Activated B cell treated with CpG ODN at 0.5 μM for 24 hours (primary cell): ENCODE data around the gene ATN1. TPM values are rescaled to one million over a fixed set of nuclear protein-coding genes. Genes with fewer than 3 reads are reported as not detected.

ENCODE experiments used
- ATAC-seq: fragments of 200-7000 bp; cut with Tn5 transposase; one replicate; pipeline ENCODE4 v1.10.0; 2021; ENCODE audit warnings: low read depth, mild to moderate bottlenecking, moderate library complexity
- CTCF ChIA-PET: fragments of 350-600 bp; sonication (Branson Sonifier 250); formaldehyde crosslinking; loops from one replicate; lab custom pipeline; 2021; ENCODE audit warnings: antibody characterized with exemption; lab: Charles Lee
- POLR2A ChIA-PET: fragments of 350-600 bp; sonication (Branson Sonifier 250); formaldehyde crosslinking; loops from one replicate; lab custom pipeline; 2021; ENCODE audit warnings: antibody characterized with exemption; lab: Charles Lee
- DNase-seq: peaks from one replicate; pipeline ENCODE4 v3.0.0; 2022
- H3K27ac Mint-ChIP-seq: one replicate; pipeline ENCODE4 v1.8.0; 2020; ENCODE audit warnings: mixed read lengths
- H3K27me3 Mint-ChIP-seq: one replicate; pipeline ENCODE4 v1.8.0; 2021; ENCODE audit warnings: mixed read lengths
- H3K36me3 Mint-ChIP-seq: one replicate; pipeline ENCODE4 v1.8.0; 2021; ENCODE audit warnings: low read depth, mixed read lengths
- H3K4me1 Mint-ChIP-seq: one replicate; pipeline ENCODE4 v1.8.0; 2021; ENCODE audit warnings: mixed read lengths
- H3K4me3 Mint-ChIP-seq: one replicate; pipeline ENCODE4 v1.8.0; 2020; ENCODE audit warnings: mild to moderate bottlenecking, mixed read lengths
- H3K9me3 Mint-ChIP-seq: one replicate; pipeline ENCODE4 v1.8.0; 2020; ENCODE audit warnings: mixed read lengths
- intact Hi-C: fragments of 100-400 bp; cut with micrococcal nuclease; formaldehyde crosslinking; loops from one replicate; pipeline ENCODE4 v1.15.1; 2024
- total RNA-seq: library from RNA; stranded (reverse); gene quantifications from 2 replicates; pipeline ENCODE4 v1.2.3, GENCODE V29; 2022
- TF ChIP-seq, protein P1 (sequence below): fragments of 200-600 bp; IDR thresholded peaks from one replicate; pipeline ENCODE4 v1.8.0; 2022; ENCODE audit warnings: antibody characterized with exemption, mild to moderate bottlenecking

The ATN1 gene
- total RNA-seq, 1 donor from 2014 or later, result 50.9 TPM

DNA sequence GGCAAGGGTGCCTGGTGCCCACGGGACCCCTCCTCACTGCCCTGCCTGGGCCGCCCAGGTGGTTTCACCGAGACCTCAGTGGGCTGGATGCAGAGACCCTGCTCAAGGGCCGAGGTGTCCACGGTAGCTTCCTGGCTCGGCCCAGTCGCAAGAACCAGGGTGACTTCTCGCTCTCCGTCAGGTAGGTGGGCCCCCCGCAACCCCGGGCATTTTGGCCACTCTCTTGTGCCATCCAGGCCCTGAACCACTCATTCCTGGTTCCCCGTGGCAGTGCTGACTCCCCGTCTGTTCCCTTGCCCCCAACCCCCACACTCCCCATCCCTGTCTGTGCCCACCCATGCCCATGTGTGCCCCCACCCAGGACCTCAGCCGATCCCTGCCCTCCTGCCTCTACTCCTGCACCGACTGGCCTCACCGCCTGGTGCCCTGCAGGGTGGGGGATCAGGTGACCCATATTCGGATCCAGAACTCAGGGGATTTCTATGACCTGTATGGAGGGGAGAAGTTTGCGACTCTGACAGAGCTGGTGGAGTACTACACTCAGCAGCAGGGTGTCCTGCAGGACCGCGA lies 23.9 kb downstream of the ATN1 start:
- H3K36me3 Mint-ChIP-seq, result peaks cover 50% of the 10 kb centered on the region
- ATAC-seq (no peak), DNase-seq (no peak)
- CTCF ChIA-PET, result interaction anchor here (1.0 to 14.9 kb wide), 5 partner anchors 8 to 82 kb away, joined by 3 to 571 read pairs (median 5); partner anchors contain the start of genes C12orf57, RNU7-1 and SPSB2
- H3K9me3 Mint-ChIP-seq, result no peaks in the 10 kb centered on the region
- POLR2A ChIA-PET, result interaction anchor here (0.6 to 24.6 kb wide), 13 partner anchors 7 to 228 kb away, joined by 3 to 1516 read pairs (median 5); partner anchors contain the start of genes C12orf57, COPS7A, PTPN6 and RNU7-1
- H3K27ac Mint-ChIP-seq, result peak overlapping the region; percentile 96
- H3K4me3 Mint-ChIP-seq, result peak overlapping the region; percentile 99
- intact Hi-C loops, result loop anchor here (1.0 to 10.0 kb wide), 4 partner anchors 8 to 527 kb away; partner anchors contain the start of genes LPAR5 and RNU7-1
- no peaks in the 10 kb centered on the region for H3K27me3 Mint-ChIP-seq
- TF ChIP-seq, protein P1, sequence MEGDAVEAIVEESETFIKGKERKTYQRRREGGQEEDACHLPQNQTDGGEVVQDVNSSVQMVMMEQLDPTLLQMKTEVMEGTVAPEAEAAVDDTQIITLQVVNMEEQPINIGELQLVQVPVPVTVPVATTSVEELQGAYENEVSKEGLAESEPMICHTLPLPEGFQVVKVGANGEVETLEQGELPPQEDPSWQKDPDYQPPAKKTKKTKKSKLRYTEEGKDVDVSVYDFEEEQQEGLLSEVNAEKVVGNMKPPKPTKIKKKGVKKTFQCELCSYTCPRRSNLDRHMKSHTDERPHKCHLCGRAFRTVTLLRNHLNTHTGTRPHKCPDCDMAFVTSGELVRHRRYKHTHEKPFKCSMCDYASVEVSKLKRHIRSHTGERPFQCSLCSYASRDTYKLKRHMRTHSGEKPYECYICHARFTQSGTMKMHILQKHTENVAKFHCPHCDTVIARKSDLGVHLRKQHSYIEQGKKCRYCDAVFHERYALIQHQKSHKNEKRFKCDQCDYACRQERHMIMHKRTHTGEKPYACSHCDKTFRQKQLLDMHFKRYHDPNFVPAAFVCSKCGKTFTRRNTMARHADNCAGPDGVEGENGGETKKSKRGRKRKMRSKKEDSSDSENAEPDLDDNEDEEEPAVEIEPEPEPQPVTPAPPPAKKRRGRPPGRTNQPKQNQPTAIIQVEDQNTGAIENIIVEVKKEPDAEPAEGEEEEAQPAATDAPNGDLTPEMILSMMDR, result no peak
- H3K4me1 Mint-ChIP-seq, result peaks cover 85% of the 10 kb centered on the region

DNA sequence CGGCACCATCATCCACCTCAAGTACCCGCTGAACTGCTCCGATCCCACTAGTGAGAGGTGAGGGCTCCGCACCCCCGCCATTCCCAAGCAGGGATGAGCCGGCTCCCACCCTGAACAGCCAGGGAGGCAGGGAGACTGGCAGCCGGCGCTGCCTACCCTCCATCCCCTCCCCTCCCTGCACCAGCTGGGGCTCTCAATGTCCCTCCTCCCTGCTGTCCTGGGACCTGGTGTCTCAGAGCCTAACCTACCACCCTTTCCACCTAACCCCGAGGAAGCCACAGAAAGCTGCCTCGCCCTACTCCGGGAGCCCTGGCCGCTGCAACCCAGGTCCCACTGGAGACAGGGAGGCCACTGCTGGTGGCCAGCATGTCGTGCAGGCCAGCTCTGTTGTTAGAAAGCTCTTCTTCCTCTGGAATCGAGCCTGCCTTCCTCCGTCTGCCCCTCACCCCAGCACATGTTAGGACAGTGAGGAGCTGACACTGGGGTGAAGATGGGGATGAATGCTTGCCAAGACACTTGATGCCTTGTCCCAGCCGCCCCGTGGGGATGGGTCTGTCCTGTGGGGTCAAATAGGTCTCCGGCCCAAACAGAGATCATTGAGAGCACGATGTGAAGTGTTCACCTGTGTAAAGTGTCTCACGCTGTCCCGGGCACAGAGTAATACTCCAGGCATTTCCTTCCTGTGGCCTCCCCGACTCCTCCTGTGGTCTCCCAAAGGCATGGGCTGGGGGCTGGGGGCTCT lies 24.5 kb downstream of the ATN1 start:
- no peak for ATAC-seq
- CTCF ChIA-PET, result interaction anchor here (1.0 to 14.9 kb wide), 5 partner anchors 8 to 80 kb away, joined by 3 to 571 read pairs (median 5); partner anchors contain the start of genes C12orf57, RNU7-1 and SPSB2
- H3K4me3 Mint-ChIP-seq, result peak overlapping the region; percentile 99
- peaks cover 56% of the 10 kb centered on the region for H3K36me3 Mint-ChIP-seq
- POLR2A ChIA-PET, result interaction anchor here (0.6 to 24.6 kb wide), 10 partner anchors 6 to 229 kb away, joined by 3 to 1516 read pairs (median 7); partner anchors contain the start of genes C12orf57, COPS7A, PTPN6 and RNU7-1
- no peaks in the 10 kb centered on the region for H3K27me3 Mint-ChIP-seq
- H3K4me1 Mint-ChIP-seq, result peaks cover 85% of the 10 kb centered on the region
- TF ChIP-seq, protein P1, result no peak
- intact Hi-C loops, result loop anchor here (10.0 kb wide), 2 partner anchors 317 to 527 kb away; partner anchors contain the start of gene LPAR5
- no peaks in the 10 kb centered on the region for H3K9me3 Mint-ChIP-seq
- peak overlapping the region; percentile 96 for H3K27ac Mint-ChIP-seq
- DNase-seq, result no peak

DNA sequence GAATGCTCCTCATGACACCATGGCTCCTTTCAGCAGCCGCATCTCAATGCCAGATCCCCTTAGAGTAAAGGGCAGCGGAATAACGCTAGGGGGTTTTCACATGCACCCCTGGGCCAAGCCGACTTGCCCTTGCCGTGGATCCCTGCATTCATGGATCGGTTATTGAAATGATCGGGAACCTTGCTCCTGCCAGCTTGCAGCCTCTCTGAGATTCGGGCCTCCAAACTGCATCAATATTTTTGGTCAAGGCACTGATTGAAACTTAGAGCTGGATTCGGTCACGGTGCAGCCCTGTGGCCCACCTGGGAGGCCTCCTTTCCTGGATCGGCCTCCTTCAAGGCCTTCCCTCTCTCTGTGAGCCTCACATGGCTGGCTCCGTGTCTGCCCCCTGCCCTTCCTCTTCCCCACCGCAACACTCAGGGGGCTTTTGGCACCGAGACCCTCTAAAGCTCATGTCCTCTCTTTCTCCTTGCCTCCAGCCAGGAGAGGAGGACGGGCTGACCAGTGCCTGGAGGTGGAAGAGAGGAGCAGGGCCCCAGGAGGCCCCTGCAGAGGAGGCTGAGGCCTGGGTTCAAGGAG lies 25.2 kb downstream of the ATN1 start:
- Mint-ChIP-seq H3K27me3 (no peaks in the 10 kb centered on the region), H3K36me3 (peaks cover 62% of the 10 kb centered on the region), H3K4me3 (peak overlapping the region; percentile 99), H3K4me1 (peaks cover 85% of the 10 kb centered on the region), H3K27ac (peak overlapping the region; percentile 96), H3K9me3 (no peaks in the 10 kb centered on the region)
- ChIA-PET POLR2A (interaction anchor here (0.6 to 24.6 kb wide), 5 partner anchors 6 to 80 kb away, joined by 3 to 1516 read pairs (median 9); partner anchors contain the start of genes C12orf57, PTPN6, RNU7-1 and SPSB2), CTCF (interaction anchor here (1.0 to 14.9 kb wide), 4 partner anchors 8 to 15 kb away, joined by 3 to 571 read pairs (median 6); partner anchors contain the start of genes C12orf57 and RNU7-1)
- intact Hi-C loops, result loop anchor here (10.0 kb wide), 2 partner anchors 318 to 528 kb away; partner anchors contain the start of gene LPAR5
- TF ChIP-seq, protein P1, result no peak
- DNase-seq, result no peak
- no peak for ATAC-seq

DNA sequence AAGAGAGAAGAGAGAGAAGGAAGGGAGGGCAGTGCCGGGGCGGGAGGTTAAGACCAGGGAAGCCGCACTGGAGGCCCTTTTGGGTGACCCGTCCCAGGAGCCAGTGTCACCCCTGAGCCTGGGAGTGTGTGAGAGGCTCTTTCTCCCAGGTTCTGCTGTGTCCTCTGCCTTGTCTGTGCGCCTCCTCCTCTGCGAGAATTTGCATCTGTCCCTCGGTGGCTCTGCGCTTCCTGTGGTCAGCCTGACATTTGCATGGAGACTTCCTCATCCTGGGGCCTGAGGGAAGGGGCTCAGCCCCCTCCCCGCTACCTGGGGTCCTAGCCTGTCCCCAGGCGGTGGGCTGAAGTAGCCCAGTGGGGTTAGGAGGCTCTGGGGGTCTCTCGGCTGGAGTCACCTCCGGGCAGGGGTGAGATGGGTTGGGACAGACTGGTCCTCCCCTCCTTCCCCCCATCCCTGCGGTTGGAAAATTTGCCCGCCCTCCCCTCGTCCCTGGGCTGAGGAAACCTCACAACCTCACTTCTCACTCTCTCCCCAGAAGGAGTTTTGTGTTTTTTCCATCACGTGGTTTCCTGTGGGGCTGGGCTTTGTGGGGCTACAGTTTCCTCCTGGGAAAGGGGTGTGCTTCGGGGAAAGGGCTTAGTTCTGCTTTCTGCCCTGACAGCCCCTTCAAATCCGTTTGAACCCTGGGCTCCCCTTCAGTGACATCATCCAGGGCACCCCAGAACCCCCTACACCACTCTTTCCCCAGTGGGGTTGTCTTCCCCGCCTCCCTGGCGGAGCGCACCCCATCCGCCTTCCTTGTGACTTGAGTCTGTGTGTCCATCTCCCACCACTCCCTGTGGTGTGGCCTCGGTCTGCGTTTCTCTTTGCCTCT lies 25.9 kb downstream of the ATN1 start:
- peaks cover 85% of the 10 kb centered on the region for H3K4me1 Mint-ChIP-seq
- POLR2A ChIA-PET, result interaction anchor here (17.0 to 24.6 kb wide), 2 partner anchors 5 to 11 kb away, joined by 1516 read pairs; partner anchors contain the start of genes C12orf57, PTPN6 and RNU7-1
- ATAC-seq (peak; percentile 38), DNase-seq (peak; percentile 72)
- peak overlapping the region; percentile 99 for H3K4me3 Mint-ChIP-seq
- intact Hi-C loops, result loop anchor here (1.0 to 10.0 kb wide), 3 partner anchors 7 to 529 kb away; partner anchors contain the start of gene LPAR5
- H3K36me3 Mint-ChIP-seq, result peaks cover 69% of the 10 kb centered on the region
- no peaks in the 10 kb centered on the region for H3K9me3 Mint-ChIP-seq
- CTCF ChIA-PET, result interaction anchor here (1.2 to 14.9 kb wide), 4 partner anchors 7 to 11 kb away, joined by 5 to 571 read pairs (median 12); partner anchors contain the start of genes C12orf57 and RNU7-1
- TF ChIP-seq, protein P1, result no peak
- peak overlapping the region; percentile 96 for H3K27ac Mint-ChIP-seq
- no peaks in the 10 kb centered on the region for H3K27me3 Mint-ChIP-seq
